ENCODE results near the gene ZBTB42.

DNA sequence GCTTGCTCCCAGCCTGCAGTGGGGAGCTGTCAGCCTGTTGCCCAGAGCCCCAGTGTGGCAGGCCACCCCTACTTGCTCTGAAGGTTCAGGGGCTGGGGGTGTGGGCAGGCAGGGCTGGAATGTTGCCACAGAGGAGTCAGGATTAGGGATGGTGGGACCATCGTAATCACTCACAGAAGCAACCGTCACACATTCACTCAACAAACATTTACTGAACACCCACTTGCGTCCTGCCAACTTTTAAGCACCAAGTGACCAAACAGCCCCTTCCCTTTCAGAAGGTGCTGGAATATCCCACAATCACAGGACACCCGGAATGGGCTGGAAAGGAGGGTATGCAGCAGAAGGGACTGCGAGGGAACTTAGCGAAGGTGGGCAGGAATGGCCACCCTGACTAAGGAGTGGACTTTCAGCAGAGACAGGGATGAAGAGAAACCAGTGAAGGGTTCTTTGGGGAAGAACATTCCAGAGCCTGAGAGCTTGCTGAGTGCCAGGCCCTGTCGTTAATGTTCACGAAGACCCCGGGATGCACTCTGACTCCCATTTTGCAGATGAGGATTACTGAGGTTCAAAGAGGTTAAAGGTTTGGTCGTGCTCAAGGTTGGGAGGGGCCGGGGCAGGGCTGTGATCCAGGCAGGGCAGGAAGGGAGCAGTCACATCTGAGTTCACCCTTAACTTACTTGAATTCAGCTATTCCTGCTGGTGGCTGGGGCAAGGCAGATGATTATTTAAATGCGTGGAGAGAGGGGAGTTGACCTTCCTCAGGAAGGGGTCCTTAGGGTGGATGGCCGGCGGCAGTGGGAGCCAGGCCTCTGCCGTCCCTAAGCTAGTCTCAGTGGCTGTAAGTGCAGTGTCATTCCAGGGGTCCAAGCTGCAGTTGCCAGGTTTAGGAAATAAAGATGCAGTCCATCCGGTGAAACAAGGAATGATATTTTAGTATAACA is 2.3 kb upstream of the ZBTB42 start:
- TF ChIP-seq, protein P1, sequence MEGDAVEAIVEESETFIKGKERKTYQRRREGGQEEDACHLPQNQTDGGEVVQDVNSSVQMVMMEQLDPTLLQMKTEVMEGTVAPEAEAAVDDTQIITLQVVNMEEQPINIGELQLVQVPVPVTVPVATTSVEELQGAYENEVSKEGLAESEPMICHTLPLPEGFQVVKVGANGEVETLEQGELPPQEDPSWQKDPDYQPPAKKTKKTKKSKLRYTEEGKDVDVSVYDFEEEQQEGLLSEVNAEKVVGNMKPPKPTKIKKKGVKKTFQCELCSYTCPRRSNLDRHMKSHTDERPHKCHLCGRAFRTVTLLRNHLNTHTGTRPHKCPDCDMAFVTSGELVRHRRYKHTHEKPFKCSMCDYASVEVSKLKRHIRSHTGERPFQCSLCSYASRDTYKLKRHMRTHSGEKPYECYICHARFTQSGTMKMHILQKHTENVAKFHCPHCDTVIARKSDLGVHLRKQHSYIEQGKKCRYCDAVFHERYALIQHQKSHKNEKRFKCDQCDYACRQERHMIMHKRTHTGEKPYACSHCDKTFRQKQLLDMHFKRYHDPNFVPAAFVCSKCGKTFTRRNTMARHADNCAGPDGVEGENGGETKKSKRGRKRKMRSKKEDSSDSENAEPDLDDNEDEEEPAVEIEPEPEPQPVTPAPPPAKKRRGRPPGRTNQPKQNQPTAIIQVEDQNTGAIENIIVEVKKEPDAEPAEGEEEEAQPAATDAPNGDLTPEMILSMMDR (conservative IDR thresholded peaks at IDR 0.05; ENCODE audit: low read depth, low read length), result no peak
- no peak for TF ChIP-seq EZH2 (IDR thresholded peaks at IDR 0.05; ENCODE audit: borderline replicate concordance, low read depth, low read length, poor library complexity, severe bottlenecking)
